Measurements from ENCODE around the gene ALKBH5.

- TF ChIP-seq, protein P1, sequence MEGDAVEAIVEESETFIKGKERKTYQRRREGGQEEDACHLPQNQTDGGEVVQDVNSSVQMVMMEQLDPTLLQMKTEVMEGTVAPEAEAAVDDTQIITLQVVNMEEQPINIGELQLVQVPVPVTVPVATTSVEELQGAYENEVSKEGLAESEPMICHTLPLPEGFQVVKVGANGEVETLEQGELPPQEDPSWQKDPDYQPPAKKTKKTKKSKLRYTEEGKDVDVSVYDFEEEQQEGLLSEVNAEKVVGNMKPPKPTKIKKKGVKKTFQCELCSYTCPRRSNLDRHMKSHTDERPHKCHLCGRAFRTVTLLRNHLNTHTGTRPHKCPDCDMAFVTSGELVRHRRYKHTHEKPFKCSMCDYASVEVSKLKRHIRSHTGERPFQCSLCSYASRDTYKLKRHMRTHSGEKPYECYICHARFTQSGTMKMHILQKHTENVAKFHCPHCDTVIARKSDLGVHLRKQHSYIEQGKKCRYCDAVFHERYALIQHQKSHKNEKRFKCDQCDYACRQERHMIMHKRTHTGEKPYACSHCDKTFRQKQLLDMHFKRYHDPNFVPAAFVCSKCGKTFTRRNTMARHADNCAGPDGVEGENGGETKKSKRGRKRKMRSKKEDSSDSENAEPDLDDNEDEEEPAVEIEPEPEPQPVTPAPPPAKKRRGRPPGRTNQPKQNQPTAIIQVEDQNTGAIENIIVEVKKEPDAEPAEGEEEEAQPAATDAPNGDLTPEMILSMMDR (IDR thresholded peaks at IDR 0.05 in 4 of 5, conservative IDR thresholded peaks at IDR 0.05 in 1 of 5) = no peak
- TF ChIP-seq POLR2A (IDR thresholded peaks at IDR 0.05) = no peak
Measured at GRCh38 chr17:18247613-18248001, 64.0 kb downstream of the ALKBH5 start.
